Measurements from ENCODE around the gene DDX41. TPM values are rescaled to one million over a fixed set of nuclear protein-coding genes. Genes with fewer than 3 reads are reported as not detected.

The DDX41 gene
- total and polyA plus RNA-seq, 2 of the 13 experiments (the other 11 are each of a cell fraction or from before 2014, with no cell fraction given) = 62.8 to 105 TPM

DNA sequence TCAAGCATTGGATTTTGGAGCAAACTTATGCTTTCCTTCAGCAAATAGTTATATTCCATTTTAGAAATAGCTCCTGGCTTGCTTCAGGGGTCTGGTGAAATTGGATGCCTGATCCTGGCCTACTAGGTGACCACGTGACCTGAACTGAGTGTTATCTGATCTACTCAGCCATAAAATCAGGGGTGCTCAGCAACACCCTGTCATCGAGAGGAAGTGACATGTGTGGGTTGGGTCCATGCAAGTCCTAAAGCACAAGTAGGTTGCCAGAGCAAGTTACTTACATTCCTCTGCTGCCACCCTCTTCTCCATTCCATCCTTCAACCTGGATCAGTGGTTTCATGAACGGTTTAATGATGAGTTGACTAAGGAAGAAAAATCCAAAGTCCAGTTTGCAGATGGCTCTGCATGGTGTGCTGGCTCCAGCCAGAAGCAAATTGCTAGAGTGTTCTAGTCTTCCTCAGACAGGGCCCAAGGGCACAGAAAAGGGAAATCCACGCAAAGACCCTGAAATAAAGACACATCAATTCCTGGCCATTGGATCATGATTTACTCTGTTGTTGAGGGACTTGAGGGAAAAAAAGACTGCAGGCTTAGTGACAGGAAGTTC is 40.4 kb upstream of the DDX41 start:
- H3K4me3 ChIP-seq (replicated peaks in 1 of 3; ENCODE audit: insufficient read depth in 1 of 3, low read depth in 2 of 3, low read length in 3 of 3) = peak overlapping the region in 1 of 3 experiments; percentile 31; a peak in 2 of 6 replicates
- peak; percentile 69 for FAIRE-seq
- H2AFZ ChIP-seq (ENCODE audit: low read length) = peak overlapping the region; percentile 43
- WGBS (ENCODE audit: low lambda C conversion rate) = 8% methylated on average over 4 of the region's 4 CpGs
- H3K27me3 ChIP-seq (ENCODE audit: control insufficient read depth in 1 of 2, insufficient read depth in 2 of 2, low read length in 2 of 2) = no peaks in the 10 kb centered on the region
- H3K9me3 ChIP-seq (ENCODE audit: low read length) = peaks cover 9% of the 10 kb centered on the region
- intact Hi-C loops (cut with micrococcal nuclease; ENCODE audit: unreplicated experiment) (loop anchor here (2.0 kb wide), 1 partner anchor 32 kb away; no protein-coding TSS in a partner anchor), in situ Hi-C loops (cut with HindIII; ENCODE audit: extremely low pct_ligation_motif_present, low pct_unique_long_range_greater_than_20kb) (no loop called here)
- peaks cover 52% of the 10 kb centered on the region for H3K4me1 ChIP-seq (ENCODE audit: insufficient read depth, low read length)
- H3K36me3 ChIP-seq (replicated peaks in 1 of 2; ENCODE audit: control insufficient read depth in 1 of 2, insufficient read depth in 2 of 2, low read length in 2 of 2) = peaks cover 3 to 5% of the 10 kb centered on the region in 2 experiments; a peak in 3 of 5 replicates
- BruUV-seq (replicated peaks) = no TSS peak
- H3K79me2 ChIP-seq (ENCODE audit: insufficient read depth, low read length) = peaks cover 25% of the 10 kb centered on the region
- H4K20me1 ChIP-seq (ENCODE audit: insufficient read depth, low read length) = peaks cover 7% of the 10 kb centered on the region; the same call in 1 of the 2 replicates
- POLR2A ChIA-PET = no interaction called here
- peak overlapping the region; percentile 25 for H3K27ac ChIP-seq (ENCODE audit: extremely low read length, insufficient read depth, low read length)
- H3K4me2 ChIP-seq (ENCODE audit: low read depth, low read length) = peak overlapping the region; percentile 68
- DNase-seq (ENCODE audit: low spot score) = peak; percentile 45
- CTCF ChIA-PET (ENCODE audit: low intra/inter-chr PET ratio, low total read pairs) = no interaction called here
- ATAC-seq = peak; percentile 17
- H3K9ac ChIP-seq (ENCODE audit: insufficient read depth, low read depth, low read length) = no peak overlapping the region
- TF ChIP-seq ASH2L (IDR thresholded peaks at IDR 0.05; ENCODE audit: insufficient read length, low read depth, low read length) (peak; percentile 24), ZNF790 (CRISPR knock-in tag; IDR thresholded peaks at IDR 0.05; ENCODE audit: borderline replicate concordance) (no peak), ZNF317 (CRISPR knock-in tag; IDR thresholded peaks at IDR 0.05) (peak; percentile 37; the same call in 1 of the 2 replicates), GATAD2A (CRISPR knock-in tag; IDR thresholded peaks at IDR 0.05) (0 out of 2 replicates have a peak, but pooled peaks have one; percentile 24), HNF4A (CRISPR knock-in tag; IDR thresholded peaks at IDR 0.05) (peak; percentile 75), SIN3A (IDR thresholded peaks at IDR 0.05; ENCODE audit: borderline replicate concordance, low read depth, low read length) (0 out of 2 replicates have a peak, but pooled peaks have one; percentile 34), ARID4A (CRISPR knock-in tag; IDR thresholded peaks at IDR 0.05; ENCODE audit: borderline replicate concordance) (peak; percentile 25; the same call in 1 of the 2 replicates), SIX4 (CRISPR knock-in tag; IDR thresholded peaks at IDR 0.05) (peak; percentile 49; the same call in 1 of the 2 replicates), ZMYM4 (CRISPR knock-in tag; IDR thresholded peaks at IDR 0.05) (0 out of 2 replicates have a peak, but pooled peaks have one; percentile 41)
- TF ChIP-seq, protein P1, sequence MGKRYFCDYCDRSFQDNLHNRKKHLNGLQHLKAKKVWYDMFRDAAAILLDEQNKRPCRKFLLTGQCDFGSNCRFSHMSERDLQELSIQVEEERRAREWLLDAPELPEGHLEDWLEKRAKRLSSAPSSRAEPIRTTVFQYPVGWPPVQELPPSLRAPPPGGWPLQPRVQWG (CRISPR knock-in tag; IDR thresholded peaks at IDR 0.05; ENCODE audit: borderline replicate concordance, low read depth) = no peak
- TF ChIP-seq, protein P2, sequence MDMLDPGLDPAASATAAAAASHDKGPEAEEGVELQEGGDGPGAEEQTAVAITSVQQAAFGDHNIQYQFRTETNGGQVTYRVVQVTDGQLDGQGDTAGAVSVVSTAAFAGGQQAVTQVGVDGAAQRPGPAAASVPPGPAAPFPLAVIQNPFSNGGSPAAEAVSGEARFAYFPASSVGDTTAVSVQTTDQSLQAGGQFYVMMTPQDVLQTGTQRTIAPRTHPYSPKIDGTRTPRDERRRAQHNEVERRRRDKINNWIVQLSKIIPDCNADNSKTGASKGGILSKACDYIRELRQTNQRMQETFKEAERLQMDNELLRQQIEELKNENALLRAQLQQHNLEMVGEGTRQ (IDR thresholded peaks at IDR 0.05; ENCODE audit: low read depth, low read length) = peak; percentile 74
- TF ChIP-seq, protein P2 (CRISPR knock-in tag; IDR thresholded peaks at IDR 0.05; ENCODE audit: borderline replicate concordance) = peak; percentile 60; the same call in 1 of the 2 replicates
- TF ChIP-seq, protein P3, sequence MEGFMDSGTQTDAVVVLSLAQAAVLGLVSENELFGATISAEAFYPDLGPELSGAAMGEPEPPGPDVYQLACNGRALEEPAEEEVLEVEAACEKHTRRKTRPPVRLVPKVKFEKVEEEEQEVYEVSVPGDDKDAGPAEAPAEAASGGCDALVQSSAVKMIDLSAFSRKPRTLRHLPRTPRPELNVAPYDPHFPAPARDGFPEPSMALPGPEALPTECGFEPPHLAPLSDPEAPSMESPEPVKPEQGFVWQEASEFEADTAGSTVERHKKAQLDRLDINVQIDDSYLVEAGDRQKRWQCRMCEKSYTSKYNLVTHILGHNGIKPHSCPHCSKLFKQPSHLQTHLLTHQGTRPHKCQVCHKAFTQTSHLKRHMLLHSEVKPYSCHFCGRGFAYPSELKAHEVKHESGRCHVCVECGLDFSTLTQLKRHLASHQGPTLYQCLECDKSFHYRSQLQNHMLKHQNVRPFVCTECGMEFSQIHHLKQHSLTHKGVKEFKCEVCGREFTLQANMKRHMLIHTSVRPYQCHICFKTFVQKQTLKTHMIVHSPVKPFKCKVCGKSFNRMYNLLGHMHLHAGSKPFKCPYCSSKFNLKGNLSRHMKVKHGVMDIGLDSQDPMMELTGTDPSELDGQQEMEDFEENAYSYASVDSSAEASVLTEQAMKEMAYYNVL (CRISPR knock-in tag; IDR thresholded peaks at IDR 0.05; ENCODE audit: borderline replicate concordance) = peak; percentile 79; the same call in 1 of the 2 replicates

All from HepG2 (cell line).